MM.1S (cell line): ENCODE results near the gene SLC38A1.

Experiments used
- DNase-seq: peaks from one replicate; pipeline ENCODE4 v3.0.0-alpha.2; 2015
- H2AFZ ChIP-seq: fragments of 300-600 bp; sonication (generic); 2 replicates; pipeline ENCODE4 v1.6.0; 2016; ENCODE audit warnings: antibody characterized with exemption, low read length
- H3F3A ChIP-seq: fragments of 300-600 bp; sonication (generic); 2 replicates; pipeline ENCODE4 v1.6.1; 2016; ENCODE audit warnings: mild to moderate bottlenecking, antibody characterized with exemption, low read length, moderate library complexity, mixed read lengths; ENCODE audit not compliant: insufficient read depth
- H3K27ac ChIP-seq: fragments of 300-600 bp; sonication (generic); 2 replicates; pipeline ENCODE4 v1.5.1; 2016; ENCODE audit warnings: mild to moderate bottlenecking, low read length
- H3K27me3 ChIP-seq: fragments of 300-600 bp; sonication (generic); replicated peaks from 2 replicates; pipeline ENCODE4 v1.6.0; 2016; ENCODE audit warnings: low read length; ENCODE audit not compliant: insufficient read depth
- H3K36me3 ChIP-seq: fragments of 300-600 bp; sonication (generic); replicated peaks from 2 replicates; pipeline ENCODE4 v1.6.1; 2016; ENCODE audit warnings: mild to moderate bottlenecking, low read length, mixed read lengths; ENCODE audit not compliant: insufficient read depth
- H3K4me1 ChIP-seq: fragments of 300-600 bp; sonication (generic); 2 replicates; pipeline ENCODE4 v1.6.1; 2016; ENCODE audit warnings: low read length, mixed read lengths
- H3K4me2 ChIP-seq: fragments of 300-600 bp; sonication (generic); 2 replicates; pipeline ENCODE4 v1.6.0; 2016; ENCODE audit warnings: low read depth, low read length
- H3K4me3 ChIP-seq: fragments of 300-600 bp; sonication (generic); 2 replicates; pipeline ENCODE4 v1.5.1; 2016; ENCODE audit warnings: low read length, mixed read lengths
- H3K79me2 ChIP-seq: fragments of 300-600 bp; sonication (generic); 2 replicates; pipeline ENCODE4 v1.6.1; 2016; ENCODE audit warnings: mixed run types, low read length, mixed read lengths
- H3K9ac ChIP-seq: fragments of 300-600 bp; sonication (generic); 2 replicates; pipeline ENCODE4 v1.6.1; 2016; ENCODE audit warnings: low read length, mixed read lengths
- H3K9me2 ChIP-seq: fragments of 300-600 bp; sonication (generic); replicated peaks from 2 replicates; pipeline ENCODE4 v1.6.1; 2016; ENCODE audit warnings: mild to moderate bottlenecking, low read length, mixed read lengths; ENCODE audit not compliant: insufficient read depth
- H3K9me3 ChIP-seq: fragments of 300-600 bp; sonication (generic); replicated peaks from 2 replicates; pipeline ENCODE4 v1.6.1; 2016; ENCODE audit warnings: mild to moderate bottlenecking, low read length, mixed read lengths; ENCODE audit not compliant: insufficient read depth
- H4K20me1 ChIP-seq: fragments of 300-600 bp; sonication (generic); 2 replicates; pipeline ENCODE4 v1.6.1; 2016; ENCODE audit warnings: mild to moderate bottlenecking, low read length, moderate library complexity, mixed read lengths; ENCODE audit not compliant: insufficient read depth
- EZH2 ChIP-seq: fragments of 300-600 bp; sonication (generic); optimal IDR thresholded peaks from 2 replicates; pipeline ENCODE3; 2017; ENCODE audit warnings: low read depth, mild to moderate bottlenecking, antibody characterized with exemption, low read length, mixed read lengths
- EZH2phosphoT487 ChIP-seq: fragments of 300-600 bp; sonication (generic); IDR thresholded peaks from 2 replicates; pipeline ENCODE4 v1.6.1; 2018; ENCODE audit warnings: antibody characterized with exemption, low read length
- TF ChIP-seq, protein P1 (sequence below): fragments of 300-600 bp; sonication (generic); IDR thresholded peaks from 2 replicates; pipeline ENCODE4 v1.5.1; 2016; ENCODE audit warnings: antibody characterized with exemption, low read length, mixed read lengths

Gene SLC38A1

GRCh38 chr12:46160981-46161690, 107.7 kb downstream of the SLC38A1 start:
- Histone ChIP-seq H4K20me1 (no peaks in the 10 kb centered on the region), H3K27ac (no peak overlapping the region), H3K9me3 (no peaks in the 10 kb centered on the region), H3K9me2 (no peaks in the 10 kb centered on the region), H3K4me3 (no peak overlapping the region), H3K9ac (no peak overlapping the region), H3K27me3 (no peaks in the 10 kb centered on the region), H3K36me3 (no peaks in the 10 kb centered on the region), H2AFZ (no peak overlapping the region), H3K79me2 (no peaks in the 10 kb centered on the region), H3K4me1 (no peaks in the 10 kb centered on the region), H3K4me2 (no peak overlapping the region), H3F3A (no peaks in the 10 kb centered on the region)
- TF ChIP-seq, protein P1, sequence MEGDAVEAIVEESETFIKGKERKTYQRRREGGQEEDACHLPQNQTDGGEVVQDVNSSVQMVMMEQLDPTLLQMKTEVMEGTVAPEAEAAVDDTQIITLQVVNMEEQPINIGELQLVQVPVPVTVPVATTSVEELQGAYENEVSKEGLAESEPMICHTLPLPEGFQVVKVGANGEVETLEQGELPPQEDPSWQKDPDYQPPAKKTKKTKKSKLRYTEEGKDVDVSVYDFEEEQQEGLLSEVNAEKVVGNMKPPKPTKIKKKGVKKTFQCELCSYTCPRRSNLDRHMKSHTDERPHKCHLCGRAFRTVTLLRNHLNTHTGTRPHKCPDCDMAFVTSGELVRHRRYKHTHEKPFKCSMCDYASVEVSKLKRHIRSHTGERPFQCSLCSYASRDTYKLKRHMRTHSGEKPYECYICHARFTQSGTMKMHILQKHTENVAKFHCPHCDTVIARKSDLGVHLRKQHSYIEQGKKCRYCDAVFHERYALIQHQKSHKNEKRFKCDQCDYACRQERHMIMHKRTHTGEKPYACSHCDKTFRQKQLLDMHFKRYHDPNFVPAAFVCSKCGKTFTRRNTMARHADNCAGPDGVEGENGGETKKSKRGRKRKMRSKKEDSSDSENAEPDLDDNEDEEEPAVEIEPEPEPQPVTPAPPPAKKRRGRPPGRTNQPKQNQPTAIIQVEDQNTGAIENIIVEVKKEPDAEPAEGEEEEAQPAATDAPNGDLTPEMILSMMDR: no peak
- TF ChIP-seq EZH2: no peak
- DNase-seq: no peak

- no peak overlapping the region for H3K9ac ChIP-seq
- no peak for DNase-seq
Measured at GRCh38 chr12:46160101-46160980, 108.5 kb downstream of the SLC38A1 start.

DNA sequence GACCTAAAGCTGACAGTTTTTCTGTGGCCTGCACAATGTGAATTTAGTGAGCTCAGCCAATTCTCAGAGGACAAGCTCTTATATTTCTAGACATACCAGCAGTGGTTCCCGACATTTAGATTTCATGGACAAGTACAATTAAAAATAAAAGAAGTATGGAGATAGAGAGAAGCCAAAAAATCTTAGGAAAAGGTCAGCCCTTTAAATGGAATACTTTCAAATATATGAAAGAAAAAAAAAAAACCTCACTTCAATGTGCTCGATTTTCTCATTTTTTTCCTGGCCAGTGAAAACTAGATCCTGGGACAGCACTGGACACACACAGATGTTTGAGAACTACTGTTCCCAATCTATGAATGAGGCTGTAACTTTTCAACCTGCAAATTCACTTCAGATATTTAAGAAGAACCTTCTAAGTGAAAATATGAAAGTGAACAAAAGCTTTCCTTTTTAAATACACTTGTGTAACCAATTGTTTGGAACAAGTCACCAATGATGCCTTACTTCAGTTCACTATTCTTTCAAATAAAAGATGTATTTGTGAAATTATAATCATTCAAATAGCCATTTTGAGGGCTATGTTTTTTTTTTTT, 109.4 kb downstream of the SLC38A1 start:
- H3K4me3 ChIP-seq: no peak overlapping the region
- H4K20me1 ChIP-seq: no peaks in the 10 kb centered on the region
- no peaks in the 10 kb centered on the region for H3F3A ChIP-seq
- no peaks in the 10 kb centered on the region for H3K36me3 ChIP-seq
- H3K9me3 ChIP-seq: no peaks in the 10 kb centered on the region
- H3K9ac ChIP-seq: no peak overlapping the region
- TF ChIP-seq, protein P1: no peak
- no peak for TF ChIP-seq EZH2
- TF ChIP-seq EZH2phosphoT487: no peak
- no peaks in the 10 kb centered on the region for H3K9me2 ChIP-seq
- H3K79me2 ChIP-seq: no peaks in the 10 kb centered on the region
- H3K27ac ChIP-seq: no peak overlapping the region
- no peaks in the 10 kb centered on the region for H3K4me1 ChIP-seq
- DNase-seq: no peak
- no peak overlapping the region for H2AFZ ChIP-seq
- H3K4me2 ChIP-seq: no peak overlapping the region
- H3K27me3 ChIP-seq: no peaks in the 10 kb centered on the region

More at GRCh38 chr12:46160101-46160980, 108.5 kb downstream of the SLC38A1 start:
- no peaks in the 10 kb centered on the region for H3K79me2 ChIP-seq
- no peak overlapping the region for H2AFZ ChIP-seq
- no peaks in the 10 kb centered on the region for H3K27me3 ChIP-seq
- H3K4me1 ChIP-seq: no peaks in the 10 kb centered on the region
- no peaks in the 10 kb centered on the region for H3K9me3 ChIP-seq
- no peak overlapping the region for H3K4me2 ChIP-seq
- H4K20me1 ChIP-seq: no peaks in the 10 kb centered on the region
- H3K9me2 ChIP-seq: no peaks in the 10 kb centered on the region
- no peak overlapping the region for H3K4me3 ChIP-seq
- no peaks in the 10 kb centered on the region for H3F3A ChIP-seq
- H3K36me3 ChIP-seq: no peaks in the 10 kb centered on the region
- TF ChIP-seq EZH2 (no peak), EZH2phosphoT487 (no peak)
- TF ChIP-seq, protein P1: no peak
- H3K27ac ChIP-seq: no peak overlapping the region
